Activated T-cell treated with anti-CD3 and anti-CD28 coated beads, Interleukin-2, amount 50 U/mL, for 48 hours (primary cell): ENCODE results near the gene SRSF10.
"Not testable (repeated sequence)": the region's sequence is repeated elsewhere in the genome, so short reads cannot be mapped to it uniquely, and the experiment has no call there.

Experiments
- DNase-seq, 2 experiments: peaks; one replicate each; pipeline ENCODE4 v3.0.0-alpha.2; 2020

Gene SRSF10

DNA sequence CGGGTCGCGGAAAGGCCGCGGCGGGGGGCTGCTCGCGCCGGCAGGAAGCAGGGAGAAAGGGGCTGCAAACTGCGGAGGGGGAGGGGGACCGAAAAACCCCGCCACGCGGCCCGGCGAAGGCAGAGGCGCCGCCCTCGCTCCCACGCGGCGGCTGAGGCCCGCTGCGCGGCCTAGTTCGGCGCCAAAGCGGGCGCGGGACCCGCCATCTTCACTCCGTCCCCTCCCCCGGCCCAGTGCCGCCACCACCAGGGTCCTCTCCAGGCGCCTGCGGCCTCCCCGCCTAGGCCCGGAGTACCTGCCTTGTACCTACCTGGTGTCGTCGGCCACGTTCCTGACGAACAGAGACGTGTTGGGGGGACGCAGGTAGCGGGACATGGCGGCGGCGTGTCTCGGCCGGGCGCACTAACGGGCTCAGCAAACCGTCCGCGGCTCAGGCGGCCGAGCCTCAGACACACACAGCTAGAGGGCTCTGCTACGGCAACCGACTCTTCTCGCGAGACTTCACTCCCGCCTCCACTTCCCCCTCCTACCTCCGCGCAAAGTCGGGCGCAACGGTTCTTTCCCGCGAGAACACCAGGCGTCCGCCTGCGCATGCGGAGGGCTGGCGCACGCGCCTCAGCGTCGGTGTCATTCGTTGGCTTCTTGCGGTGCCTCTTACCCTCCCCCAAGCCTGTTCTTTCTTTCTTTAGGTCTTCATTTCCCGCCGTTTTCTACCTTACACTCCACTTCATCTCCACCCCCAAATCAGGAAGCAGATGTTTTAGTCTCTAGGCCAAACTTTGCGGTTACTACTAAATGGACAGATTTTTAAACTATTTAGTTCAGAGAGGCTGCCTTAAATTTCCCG lies at the start of gene SRSF10:
TSS of gene SRSF10 (minus strand) at position 447 of the 847 bp plus-strand sequence. CDS start at position 375, 72 bp downstream.
- peak; percentile 97 for DNase-seq

DNA sequence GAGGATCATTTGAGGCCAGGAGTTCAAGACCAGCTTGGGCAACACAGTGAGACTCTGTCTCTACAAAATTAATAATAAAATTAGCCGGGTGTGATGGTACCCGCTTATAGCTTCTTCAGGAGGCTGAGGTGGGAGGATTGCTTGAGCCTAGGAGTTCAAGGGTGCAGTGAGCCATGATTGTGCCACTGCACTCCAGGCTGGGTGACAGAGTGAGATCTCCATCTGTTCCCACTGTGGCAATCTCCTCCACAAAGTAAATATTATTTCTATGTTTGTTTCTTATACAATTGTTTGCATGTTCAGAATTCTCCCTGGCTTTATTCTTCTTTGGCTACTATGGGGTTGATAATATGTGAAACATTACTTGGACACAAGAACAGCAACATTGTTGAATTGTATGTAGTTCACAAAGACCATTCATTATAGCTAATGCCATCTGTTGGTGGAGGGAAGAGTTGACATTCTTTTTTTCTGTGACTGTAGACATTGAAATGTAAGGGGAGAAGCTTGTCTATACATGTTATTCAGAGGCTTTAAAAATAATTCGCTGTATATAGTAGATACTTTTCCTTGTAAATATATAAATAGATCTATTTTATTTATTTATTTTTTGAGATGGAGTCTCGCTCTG lies 47.8 kb upstream of the SRSF10 start:
- no peak for DNase-seq

DNA sequence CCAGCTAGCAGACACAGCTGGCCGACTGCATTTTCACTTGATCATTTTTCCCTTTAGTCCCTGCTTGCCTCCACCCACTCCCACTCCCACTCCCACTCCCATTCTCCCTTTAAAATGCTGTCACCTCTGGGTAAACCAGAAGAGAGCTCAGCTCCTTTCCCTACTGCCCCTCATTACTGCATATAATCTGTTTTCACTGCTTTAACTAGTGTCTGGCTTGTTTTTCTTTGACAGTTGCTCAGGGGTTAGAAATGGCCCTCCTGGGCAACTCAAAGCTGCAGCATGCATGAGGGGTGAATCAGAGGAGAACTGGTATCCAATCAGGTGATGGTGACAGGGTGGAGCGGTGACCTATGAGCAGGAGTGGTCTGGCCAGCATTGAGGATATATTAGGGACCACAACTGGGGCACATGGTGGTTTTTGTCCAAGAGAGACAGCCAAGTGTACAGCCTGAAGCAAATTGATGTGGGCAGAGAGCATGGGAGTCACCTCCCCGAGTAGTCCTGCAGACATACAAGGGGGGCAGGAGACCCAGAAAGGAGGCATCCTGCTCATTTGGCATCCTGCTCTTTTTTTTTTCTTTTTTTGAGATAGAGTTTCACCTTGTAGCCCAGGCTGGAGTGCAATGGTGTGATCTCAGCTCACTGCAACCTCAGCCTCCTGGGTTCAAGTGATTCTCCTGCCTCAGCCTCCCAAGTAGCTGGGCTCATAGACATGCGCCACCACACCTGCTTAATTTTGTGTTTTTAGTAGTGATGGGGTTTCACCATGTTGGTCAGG lies 42.6 kb upstream of the SRSF10 start:
- no peak for DNase-seq

DNA sequence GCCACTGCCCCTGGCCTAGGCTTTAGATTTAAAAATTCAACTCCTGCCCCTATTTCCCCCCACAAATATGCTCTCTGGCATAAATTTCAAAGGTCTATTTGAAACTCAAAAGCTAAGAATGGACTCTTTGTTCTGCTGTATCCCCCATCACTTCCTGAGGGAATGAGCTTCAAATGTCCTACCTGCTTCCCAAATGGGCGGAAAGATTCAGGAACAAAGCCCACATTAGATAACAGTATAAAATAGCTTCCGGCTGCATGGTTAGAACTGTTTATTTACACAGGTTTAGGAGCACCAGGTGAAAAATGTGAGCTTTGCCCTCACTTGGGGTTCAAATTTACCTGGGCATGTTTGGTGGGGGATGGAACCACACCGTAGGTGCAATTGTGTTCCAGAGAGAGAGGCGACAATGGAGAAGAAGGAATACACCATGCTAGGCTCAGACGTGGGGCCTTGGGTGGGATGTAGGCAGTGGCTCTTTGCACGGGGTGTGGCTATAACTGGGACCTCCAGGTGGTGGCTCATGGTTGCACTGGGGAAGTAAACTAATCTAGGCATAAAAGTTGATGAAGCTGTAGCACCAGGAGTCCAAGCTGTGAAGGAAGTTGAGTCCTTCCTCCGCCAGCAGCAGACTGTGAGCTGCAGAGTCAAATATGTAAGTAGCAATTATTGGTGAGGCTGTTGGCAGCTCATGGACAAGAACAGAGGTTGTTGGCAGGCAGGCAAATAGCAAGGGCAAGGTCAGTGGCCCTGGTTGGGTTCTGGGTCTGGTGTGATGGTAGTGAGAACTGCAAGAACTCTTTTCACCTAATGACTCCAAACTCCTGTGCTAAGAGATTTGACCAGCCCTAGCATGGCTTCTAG lies 41.5 kb upstream of the SRSF10 start:
- no peak for DNase-seq

DNA sequence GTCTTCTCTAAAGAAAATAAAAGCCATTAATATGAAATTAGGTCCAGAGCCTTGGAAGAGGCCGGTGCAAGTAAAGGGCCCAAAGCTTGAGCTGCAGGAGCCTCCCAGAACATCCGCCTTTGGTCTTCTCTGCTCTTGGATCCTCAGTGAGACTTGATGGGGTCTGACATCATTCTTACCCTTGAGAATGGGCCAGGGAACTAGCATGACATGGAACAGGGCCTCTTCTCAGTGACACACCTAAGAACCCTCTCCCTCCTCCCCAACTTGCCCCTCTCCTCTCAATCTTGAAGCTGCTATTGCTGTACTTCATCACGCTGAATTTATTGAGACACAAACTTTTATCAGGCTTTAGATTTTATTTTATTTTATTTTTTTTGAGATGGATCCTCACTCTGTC lies 40.3 kb upstream of the SRSF10 start:
- no peak for DNase-seq

DNA sequence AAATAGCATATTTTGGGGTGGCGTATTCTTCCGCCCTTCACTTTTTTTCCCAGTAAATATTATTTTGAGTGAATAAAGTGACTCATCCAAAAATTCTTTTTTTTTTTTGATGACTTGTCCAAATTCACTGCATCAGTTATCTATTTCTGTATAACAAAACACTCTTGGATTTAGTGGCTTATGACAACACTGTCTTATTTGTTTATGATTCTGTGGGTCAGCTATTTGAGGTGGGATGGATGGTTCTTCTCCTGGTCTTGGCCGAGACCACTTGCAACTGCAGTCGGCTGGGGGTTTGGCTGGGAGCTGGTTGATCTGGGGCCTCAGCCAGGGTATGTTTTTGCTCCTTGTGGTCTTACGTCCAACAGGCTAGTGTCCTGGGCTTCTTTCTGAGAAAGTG lies 39.9 kb upstream of the SRSF10 start:
- no peak for DNase-seq

DNA sequence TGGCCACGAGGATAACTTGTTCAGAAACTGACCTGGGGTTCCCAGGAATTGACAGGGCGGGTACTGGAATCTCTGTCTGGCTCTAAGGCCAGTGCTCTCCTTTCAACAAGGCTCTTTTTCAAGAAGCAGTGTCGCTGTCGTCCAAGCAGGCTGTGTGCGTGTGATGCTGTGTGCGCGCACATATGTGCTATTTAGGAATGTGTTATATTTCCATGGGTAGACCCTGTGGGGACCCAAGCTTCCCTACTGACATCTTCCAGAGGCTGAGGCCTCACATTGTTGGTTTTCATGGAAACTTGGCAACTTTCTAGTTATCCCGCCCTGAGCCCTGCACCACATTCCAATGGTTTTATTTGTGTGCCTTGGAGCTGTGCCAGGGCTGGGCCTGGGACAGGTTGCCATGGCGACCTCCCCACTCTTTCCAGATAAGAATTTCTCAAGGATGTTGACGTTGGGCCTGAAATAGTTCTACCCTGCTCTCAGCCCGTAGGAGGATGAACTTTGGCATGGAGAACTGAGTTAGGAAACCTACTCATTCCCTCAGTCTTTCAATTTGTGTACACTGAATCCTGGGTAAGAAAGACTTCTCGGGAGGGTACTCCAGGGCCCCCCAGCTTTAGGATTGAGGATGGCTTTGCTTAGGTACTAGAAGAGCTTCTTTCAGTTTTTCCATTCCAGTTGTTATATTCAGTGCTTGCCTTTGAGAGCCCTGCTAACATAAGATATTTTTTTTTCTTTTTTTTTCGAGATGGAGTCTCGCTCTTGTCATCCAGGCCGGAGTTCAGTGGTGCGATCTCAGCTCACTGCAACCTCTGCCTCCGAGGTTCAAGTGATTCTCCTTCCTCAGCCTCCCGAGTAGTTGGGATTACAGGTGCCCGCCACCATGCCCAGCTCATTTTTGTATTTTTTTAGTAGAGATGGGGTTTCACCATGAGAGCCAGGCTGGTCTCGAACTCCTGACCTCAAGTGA lies 38.8 kb upstream of the SRSF10 start:
- DNase-seq: no peak

DNA sequence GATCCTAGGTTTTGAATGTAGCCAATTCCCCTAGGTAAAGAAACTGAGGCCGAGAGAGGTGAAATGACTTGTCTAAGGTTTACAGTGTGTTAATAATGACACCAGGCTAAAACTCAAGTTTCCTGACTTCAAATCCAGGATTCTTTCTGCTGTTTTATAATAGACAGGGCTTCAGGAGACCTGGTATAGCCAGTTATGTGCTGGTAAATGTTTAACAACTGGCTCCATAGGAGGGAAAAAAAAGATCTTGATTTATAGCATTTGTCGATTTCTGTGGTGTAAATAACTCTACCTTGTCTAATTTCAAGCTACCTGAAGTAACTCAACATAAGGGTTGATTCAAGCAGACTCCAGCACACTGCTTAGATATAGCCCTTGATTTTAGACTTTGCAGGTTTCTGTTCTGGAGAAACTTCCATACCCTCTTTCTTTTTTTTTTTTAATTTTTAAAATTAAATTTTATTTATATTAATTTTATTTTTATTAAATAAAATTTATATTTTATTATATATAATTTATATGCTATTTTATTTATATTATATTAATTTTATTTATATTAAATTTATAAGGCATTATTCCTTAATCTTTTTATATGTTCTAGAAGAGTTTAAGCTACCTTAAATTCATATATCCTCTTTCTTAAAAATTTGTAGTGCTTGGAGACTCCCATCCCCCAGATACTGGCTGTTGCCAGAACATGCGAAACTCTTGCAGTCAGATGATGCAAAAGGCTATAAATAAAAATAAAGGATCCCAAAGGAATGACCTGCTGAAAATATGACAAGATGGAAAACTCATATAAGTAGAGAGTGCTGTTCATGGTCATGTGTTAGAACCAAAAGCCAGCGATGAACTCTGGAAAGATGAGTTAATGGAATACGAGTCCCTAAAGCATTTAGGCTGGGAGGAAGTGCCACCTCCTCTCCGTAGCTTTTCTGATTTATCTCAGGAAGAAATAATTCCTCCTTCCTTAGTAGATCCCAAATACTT lies 35.4 kb upstream of the SRSF10 start:
- DNase-seq: no peak

DNA sequence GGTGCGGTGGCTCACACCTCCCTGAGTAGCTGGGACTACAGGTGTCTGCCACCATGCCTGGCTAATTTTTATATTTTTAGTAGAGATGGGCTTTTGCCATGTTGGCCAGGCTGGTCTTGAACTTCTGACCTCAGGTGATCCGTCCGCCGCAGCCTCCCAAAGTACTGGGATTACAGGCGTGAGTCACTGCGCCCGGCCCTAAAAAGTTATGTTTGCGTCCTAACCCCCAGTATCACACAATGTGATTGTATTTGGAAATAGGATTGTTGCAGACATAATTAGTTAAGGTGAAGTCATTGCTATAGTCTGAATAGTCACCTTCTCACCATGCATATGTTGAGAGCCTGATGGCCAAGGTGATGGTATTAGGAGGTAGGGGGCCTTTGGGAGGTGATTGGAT lies 32.8 kb upstream of the SRSF10 start:
- not testable (repeated sequence) for DNase-seq

DNA sequence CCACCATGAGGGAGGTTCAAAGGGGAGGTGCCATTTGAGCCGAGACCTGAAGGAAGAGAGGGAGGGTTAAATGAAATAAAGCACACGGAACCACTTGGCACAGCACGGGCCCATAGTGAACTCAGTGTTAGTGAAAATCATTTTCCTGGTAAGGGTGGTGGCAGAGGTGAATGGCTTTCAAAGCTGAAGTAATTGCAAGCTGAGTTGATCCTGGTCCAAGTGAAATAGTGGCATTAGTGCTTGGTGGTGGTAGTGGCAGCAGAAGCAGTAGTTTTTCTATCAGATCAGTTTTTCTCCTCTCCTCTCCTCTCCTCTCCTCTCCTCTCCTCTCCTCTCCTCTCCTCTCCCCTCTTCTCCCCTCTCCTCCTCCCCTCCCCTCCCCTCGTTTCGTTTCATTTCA lies 30.5 kb upstream of the SRSF10 start:
- DNase-seq: no peak

DNA sequence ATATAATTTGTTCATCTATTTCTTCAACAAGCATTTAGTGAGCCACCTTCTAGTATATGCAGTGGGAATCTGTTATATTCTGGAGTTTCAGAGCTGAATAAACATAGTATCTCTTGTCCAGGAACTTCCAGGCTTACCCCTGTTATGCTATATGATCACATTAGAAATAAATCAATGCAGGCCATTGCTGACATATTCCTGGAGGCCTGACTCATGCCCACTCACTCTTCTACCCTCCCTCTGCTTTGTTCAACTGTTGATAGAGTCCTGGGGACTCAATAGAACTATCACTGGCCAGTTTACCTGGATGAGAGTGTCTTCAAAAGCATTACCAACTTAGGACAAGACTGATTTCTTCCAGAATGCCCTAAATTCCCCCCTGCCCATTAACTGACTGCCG lies 29.3 kb upstream of the SRSF10 start:
- no peak for DNase-seq

DNA sequence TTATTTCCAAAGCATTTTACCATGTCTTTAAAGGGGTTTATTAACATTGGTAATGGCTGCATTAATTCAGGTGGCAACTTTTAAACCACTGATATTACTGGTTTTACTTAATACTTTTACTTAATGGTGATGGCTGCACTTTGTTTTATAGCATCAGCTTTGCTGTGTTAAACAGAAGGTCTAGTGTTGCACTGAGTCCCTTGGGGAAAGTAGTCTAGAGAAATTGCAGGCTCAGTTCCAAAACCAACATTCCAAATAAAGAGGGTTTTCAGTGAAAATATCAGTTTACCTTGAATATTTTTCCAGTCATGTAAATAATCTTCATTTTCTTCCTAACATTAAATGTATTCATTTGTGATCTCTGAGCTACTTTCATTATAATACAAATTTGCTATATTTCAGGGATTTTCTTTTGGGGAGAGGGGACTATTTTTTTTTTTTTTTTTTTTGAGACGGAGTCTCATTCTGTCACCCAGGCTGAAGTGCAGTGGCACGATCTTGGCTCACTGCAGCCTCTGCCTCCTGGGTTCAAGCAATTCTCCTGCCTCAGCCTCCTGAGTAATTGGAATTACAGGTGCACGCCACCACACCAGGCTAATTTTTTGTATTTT lies 28.6 kb upstream of the SRSF10 start:
- not testable (repeated sequence) for DNase-seq

DNA sequence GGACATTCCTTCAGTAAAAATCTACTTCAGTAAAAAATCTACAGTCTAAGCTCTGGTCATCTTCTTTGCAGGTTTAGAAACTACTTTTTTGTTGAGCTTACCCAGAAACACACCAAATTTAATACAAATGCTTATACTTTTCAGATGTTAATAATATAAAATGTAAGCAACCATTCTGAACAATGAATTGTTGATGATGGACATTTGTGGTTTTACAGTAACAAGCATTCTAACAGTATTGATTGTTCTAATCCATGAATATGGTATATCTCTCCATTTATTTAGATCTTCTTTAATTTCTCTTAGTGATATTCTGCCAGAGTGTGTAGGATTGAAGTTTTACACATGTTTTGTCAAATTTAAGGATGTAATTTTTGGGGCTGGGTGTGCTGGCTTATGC lies 27.0 kb upstream of the SRSF10 start:
- DNase-seq: no peak

DNA sequence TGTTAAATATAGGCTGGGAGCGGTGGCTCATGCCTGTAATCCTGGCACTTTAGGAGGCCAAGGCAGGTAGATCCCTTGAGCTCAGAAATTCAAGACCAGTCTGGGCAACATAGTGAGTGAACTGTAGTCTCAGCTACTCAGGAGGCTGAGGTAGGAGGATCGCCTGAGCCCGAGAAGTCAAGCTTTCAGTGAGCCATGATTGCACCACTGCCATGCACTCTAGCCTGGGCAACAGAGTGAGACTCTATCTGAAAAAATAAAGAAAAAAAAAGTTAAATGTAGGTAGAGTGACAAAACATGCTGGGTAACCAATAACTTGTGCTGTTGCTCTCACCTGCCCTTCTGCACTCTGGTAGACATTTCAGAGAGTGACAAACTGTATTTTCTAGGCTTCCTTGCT lies 25.0 kb upstream of the SRSF10 start:
- no peak for DNase-seq

DNA sequence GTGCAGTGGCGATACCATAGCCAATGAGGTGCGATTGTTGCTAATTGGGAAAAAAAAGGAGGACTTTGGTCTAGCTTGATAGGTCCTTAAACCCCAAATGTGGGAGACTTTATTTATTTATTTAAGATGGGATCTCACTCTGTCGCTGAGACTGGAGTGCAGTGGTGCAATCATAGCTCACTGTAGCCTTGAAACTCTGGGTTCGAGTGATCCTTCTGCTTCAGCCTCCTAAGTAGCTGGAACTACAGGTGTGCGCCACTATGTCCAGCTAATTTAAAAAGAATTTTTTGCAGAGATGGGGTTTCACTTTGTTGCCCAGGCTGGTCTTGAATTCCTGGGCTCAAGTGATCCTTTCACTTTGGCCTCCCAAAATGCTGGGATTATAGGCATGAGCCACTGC lies 24.0 kb upstream of the SRSF10 start:
- no peak for DNase-seq

DNA sequence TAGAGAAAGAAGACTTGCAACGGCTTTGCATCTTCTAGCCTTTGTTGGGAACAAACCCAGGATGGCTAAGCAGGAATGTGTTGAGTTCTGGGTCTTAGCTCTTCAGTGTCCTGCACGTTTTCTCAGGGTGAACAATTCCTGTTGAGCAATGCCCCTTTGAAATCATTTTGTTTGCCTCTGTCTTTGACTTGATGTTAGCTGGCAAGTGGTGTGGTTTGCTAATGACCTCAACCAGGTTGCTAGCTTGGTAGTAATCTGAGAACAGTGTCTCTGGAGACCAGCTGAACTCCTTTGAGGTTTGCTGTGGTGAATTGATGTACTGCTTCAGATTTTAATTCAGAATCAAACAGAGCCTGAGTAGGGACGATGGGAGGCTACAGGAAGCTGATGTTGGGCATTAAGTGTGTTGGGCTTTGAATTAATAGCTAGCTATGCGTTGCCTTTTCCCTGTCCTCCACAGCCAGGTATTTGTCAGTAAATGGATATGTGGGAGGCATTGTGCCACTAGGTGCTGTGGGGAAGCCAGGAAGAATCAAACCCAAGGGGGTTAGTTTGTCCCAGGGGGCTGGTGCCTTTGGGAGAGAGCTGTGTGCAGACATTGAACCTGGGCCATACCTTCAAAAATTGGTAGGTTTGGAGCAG lies 23.3 kb upstream of the SRSF10 start:
- no peak for DNase-seq

DNA sequence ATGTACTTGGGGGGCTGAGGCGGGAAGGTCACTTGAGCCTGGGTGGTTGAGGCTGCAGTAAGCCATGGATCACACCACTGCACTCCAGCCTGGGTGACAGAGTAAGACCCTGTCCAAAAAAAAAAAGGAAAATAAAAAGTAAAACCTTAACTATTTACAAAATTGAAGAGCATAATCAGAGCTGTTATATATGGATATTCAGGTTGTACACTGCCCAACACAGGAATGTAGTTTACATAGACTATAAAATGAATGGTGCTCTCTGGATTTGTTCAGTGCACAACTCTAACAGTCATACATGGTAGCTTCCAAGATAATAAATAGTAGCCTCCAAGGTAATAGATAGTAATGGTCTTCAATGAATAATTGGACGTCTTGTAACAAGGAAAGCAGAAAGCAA lies 22.6 kb upstream of the SRSF10 start:
- no peak for DNase-seq

DNA sequence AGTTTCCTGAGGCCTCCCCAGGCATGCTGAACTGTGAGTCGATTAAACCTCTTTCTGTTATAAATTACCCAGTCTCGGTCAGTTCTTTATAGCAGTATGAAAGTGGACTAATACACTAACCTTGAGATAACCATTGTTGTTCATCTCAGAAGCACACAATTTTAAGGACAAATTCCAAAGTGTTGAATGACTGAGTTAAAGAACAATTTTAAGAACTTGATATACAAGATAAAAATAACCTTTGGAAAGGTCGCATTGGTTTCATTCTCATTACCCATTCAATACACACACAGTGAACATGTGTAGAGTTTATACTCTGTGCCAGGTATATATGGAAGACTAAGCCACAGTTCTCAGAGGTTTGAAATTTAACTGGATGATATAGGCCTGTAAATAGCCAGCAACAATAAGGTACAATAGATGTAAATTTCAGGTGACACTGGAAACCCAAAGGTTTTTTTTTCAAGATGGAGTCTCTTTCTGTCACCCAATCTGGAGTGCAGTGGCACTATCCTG lies 19.1 kb upstream of the SRSF10 start:
- DNase-seq: no peak

DNA sequence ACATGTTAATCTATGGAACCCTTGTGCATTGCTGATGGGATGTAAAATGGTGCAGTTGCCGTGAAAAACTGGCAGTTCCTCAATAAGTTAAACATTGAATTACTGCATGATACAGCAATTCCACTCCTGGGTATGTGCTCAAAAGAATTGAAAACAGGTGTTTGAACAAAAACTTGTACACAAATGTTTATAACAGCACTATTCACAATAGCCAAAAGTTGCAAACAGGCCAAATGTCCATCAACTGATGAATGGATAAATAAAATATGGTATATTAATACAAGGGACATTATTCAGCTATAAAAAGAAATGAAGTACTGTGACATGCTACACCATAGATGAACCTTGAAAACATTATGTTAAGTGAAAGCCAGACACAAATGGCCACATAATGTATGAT lies 17.7 kb upstream of the SRSF10 start:
- no peak for DNase-seq
